NCI-H146 treated with DMSO at 0.1 percent for 48 hours (cell line): ENCODE data around the gene RBBP7.

Source experiments
- DNase-seq: peaks from one replicate; lab custom pipeline; 2025; ENCODE audit not compliant: unreplicated experiment; lab: John Stamatoyannopoulos, UW

Gene RBBP7

DNA sequence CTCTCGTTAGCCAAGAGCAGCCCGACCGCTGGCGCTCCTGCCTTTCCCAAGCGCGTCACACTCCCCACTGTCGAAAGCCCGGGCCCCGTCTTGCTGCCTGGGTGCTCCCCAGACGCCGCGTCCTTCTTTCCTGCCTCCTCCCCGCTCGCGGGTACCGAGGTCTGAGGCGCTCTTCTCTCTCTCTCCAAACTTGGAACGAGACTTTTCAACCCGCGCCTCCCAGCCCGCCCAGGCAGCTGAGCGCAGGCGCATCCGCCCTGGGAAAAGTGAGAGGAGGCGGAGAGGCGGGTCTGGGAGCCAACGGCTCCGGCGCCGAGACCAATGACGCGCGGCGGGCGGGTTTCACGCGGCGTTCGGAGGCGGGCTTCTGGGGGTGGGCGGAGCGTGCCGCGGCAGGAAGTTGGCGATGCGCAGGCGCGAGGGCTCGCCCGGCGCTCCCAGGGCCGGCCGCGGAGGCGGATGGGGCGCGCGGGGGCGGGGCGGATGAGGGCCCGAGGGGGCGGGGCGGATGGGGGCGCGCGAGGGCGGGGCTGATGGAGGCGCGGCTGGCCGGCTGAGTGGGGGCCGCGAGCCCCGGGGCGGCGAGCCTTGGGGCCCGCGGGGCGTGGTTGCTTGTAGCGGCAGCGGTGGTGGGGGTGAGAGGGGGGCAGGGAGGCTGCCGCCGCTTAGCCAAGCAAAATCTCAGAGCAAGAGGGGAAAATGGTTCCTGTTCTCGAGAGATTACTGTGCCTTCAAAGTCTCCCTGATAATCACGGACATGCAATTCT is at the start of gene RBBP7:
RBBP7 (minus strand) TSS at position 268 of the 767 bp plus-strand sequence. CDS start 309 bp downstream, outside the sequence.
- DNase-seq, result peak; percentile 77

DNA sequence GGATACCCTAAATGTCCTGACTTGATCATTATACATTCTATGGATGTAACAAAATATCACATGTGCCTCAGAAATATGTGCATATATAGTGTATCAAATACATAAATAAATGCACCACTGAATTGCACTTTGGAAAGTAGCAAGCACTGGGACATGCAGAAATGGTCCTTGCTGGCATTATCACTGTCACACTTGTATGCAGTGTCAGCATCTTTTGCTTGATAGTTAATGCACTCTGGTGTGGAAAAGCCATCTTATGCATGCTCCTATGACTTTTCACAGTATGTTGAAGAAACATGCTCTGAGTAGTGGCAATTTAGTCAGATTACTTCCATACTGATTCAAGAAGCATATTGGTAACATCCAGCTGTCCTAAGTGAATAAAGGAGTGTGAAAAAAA is 48.8 kb upstream of the RBBP7 start:
- DNase-seq, result no peak

DNA sequence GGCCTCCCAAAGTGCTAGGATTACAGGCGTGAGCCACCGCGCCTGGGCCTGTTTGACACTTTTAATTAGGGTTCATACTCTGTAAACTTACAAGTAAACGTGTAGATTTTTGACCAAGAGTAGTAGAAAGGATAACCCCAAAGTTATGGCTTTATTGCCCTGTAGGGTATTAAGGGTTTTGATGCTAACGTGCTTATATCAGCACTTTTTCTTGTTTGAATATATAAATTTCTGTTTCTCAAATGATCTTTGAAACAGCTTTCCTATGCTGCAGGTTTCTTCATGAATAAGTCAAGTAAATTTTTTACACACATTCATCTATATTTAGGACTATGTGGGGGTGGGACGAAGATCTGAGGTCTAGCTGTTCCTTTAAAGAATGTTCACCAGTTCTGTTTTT is 47.0 kb upstream of the RBBP7 start:
- DNase-seq, result no peak

DNA sequence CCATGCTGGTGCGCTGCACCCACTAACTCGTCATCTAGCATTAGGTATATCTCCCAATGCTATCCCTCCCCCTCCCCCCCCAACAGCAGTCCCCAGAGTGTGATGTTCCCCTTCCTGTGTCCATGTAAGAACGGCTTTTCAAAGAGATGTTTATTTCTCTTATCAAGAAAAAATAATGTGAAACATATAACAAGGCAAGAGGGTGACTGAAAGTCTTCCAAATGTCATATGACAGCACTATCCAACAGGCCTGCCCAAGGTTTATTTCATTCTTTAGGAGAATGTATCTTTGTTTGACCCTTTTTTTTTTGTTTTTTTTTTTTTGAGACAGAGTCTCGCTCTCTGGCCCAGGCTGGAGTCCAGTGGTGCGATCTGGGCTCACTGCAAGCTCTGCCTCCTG is 46.4 kb upstream of the RBBP7 start:
- DNase-seq, result no peak

DNA sequence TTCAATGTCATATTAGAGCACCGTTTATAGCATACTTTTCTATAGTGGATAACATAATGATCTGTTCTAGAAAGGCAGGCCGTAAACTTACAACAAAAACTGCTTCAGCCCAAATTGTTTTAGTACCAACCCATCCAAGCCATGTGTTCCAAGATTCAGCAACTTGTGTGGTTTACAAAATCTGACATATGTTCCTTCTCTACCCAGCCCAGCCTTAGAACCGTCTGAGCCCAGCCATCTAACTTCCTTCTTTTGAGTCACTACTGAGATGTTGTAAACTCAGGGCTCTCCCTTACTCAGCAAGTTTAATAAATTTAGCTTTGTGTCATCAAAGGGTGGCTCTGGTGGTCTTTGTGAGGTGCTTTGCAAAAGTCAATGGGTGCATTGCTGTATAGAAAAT is 43.9 kb upstream of the RBBP7 start:
- DNase-seq, result no peak

DNA sequence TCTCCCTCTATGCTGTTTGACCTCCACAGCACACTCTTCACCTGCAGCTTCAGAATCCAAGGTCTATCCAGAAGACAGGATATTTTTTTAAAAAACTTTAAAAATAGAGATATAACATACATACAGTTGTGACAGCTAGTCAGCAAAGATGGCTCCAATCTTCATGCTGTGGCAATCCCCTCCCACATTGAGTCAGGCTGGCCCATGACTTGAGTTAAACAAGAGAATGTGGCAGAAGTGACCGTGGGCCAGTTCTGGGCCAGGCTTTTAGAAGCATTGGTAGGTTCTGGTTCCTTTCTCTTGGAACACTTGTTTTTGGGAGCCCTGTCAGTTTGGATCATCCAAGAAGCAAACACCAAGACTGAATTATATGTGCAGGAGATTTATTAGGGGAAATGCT is 40.2 kb upstream of the RBBP7 start:
- no peak for DNase-seq

DNA sequence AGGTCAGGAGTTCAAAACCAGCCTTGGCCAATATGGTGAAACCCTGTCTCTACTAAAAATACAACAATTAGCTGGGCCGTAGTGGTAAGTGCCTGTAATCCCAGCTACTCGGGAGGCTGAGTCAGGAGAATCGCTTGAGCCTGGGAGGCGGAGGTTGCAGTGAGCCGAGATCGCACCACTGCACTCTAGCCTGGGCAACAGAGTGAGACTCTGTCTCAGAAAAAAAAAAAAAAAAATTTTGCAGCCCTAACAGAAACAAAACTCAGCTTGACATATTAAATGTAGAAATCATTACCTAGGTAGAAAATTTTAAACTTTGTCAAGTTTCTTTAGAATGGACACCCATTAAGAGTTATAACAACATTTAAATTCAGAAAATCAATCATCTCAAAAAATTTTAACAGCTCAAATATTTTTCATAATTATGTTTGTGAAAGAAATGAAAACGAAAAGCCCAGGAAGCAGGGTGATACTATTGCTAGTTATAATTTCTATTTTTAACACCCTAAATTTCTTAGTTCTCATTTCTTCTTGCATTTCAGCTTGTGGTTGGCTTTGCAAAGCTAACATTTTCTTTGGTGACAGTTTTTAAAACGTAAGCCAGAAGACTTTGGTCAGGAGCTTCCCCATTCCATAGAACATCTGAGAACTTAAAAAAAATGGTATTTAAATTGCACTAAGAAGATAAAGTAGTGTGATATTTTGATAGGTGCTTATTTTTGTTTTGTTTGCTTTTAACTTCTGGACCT is 33.3 kb upstream of the RBBP7 start:
- DNase-seq, result no peak

DNA sequence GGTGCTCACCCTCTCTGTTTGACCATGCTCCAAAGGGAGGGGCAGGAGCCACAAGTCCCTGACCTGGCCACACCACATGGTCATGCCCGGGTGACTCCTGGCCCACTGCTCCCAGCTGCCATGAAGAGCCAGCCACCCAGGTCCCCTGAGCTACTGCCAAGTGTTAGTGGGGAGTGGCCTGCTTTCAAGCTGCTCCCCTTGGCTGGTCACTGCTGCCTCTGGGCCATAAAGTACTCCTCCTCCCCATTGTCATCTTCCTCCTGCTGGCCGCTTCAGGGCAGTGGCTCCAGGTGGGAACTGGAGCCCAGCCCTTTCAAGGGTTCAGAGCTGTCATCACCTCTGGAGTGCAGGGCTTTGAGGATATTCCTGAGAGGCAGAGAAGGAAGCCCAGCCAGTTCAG is 27.3 kb upstream of the RBBP7 start:
- no peak for DNase-seq

DNA sequence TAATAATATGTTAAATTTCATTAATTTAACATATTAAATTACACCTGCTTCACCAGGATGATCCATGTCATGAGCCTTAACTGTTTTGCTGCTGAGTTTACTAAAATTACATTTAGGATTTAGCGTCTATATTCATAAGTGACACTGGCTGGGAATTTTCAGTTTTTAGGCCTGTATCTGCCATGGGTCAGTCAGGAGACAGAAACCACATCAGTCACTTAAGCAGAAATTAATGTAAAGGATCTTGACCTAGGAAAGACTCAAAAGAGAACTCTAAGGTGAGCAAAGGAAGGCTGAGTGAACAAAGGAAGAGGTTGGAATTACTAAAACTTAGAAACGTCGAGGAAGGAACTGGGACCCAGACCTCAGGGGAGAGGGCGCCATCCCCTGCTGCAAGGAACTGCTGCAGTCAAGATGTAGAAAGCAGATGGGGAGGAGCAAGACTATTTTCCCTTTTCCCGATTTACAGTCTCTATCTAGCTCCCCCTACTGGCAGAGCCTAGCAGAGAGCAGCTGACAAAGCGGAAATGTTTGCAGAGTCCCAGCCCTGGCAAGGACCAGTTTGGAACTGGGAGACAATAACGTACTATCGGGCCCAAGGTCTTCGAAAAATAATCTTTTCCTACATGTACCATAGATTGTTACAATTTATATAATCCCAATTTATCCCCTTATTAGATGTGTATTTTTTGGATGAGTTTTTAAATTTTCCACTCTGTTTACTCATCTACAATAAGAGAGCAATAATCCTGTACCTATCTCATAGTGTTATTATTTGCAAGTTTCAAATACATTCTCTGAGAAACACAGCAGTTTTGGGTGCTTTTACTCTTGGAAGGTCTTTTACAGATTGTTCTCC is 22.6 kb upstream of the RBBP7 start:
- DNase-seq, result peak; percentile 62

DNA sequence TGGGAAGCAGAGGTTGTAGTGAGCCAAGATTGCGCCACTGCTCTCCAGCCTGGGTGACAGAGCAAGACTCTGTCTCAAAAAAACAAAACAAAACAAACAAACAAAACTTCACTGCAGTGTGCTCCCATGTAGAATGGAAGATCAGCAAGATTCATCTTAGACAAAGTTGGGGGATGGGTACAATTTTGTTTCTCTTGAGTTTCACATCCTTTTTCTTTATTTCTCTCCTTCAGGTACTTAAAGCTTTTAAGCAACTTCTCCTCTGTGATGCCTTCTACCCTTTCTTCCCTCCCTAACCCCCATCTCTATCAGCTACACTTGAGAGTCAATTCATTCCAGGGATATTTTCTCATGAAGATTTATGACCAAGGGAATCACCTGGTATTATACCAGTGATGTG is 15.5 kb upstream of the RBBP7 start:
- DNase-seq, result no peak

DNA sequence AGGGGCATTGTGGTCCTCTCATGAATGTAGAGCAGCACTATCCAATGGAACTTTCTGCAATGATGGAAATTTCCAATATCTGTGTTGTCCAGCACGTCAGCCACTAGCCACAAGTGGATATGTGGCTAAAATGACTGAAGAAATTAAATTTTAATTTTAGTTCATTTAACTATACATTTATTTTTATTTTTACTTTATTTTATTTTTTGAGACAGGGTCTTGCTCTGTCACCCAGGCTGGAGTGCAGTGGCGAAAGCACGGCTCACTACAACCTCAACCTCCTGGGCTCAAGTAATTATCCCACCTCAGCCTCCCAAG is 13.3 kb upstream of the RBBP7 start:
- DNase-seq, result no peak

DNA sequence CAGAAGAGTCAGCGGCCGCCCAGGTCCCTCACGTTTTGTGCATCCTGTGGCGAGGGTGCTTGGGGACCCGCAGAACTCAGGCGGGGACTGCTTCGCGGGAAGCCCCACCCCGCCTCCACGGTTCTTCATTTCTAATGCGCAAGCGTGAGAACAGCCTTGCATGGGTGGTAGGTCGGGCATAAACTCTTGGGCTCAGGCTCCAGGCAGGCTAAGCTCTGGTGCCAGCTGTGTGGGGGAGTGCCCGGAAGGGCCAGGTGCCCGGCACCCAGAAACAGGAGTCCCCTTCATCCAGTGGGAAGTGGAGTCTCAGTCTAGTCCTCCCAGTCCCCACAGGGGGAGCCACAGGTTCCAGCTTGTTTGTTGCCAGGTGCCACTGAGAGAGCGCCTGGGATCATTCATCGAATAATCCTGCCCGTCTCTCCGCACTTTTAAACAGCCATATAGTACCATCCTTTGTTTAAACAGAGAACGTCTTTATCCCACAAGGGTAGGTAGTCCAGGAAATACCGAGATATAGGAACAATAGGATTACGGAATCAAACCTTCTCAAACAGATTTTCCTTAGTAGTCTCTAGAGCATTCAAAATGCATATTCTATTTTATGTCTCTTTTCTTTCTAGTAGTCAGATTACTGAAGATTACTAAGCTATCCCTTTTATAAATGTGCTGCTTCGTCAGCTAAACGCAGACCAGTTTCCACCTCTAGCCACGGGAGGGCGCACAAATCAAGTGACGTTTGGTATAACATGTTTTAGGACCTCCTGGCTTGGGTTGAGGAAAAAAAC is 12.7 kb upstream of the RBBP7 start:
- DNase-seq, result peak; percentile 60

DNA sequence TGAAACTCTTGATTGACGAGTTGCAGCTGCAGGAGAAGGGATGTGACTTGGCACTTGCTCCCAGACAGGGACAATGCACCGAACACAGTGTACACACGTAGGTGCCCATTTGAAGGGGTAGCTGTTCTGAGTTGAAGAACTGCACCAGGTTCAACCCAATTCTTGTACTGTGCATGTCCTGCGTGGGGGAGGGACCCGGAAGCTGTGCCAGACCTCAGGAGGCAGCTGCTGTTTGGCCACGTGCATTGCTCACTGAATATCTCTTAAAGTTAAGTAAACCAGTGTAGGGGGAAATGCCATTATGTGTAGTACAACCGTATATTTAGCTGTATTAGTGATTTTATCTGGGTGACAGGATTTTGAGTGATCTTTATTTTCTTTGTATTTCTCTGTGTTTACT is 12.0 kb upstream of the RBBP7 start:
- peak; percentile 8 for DNase-seq

DNA sequence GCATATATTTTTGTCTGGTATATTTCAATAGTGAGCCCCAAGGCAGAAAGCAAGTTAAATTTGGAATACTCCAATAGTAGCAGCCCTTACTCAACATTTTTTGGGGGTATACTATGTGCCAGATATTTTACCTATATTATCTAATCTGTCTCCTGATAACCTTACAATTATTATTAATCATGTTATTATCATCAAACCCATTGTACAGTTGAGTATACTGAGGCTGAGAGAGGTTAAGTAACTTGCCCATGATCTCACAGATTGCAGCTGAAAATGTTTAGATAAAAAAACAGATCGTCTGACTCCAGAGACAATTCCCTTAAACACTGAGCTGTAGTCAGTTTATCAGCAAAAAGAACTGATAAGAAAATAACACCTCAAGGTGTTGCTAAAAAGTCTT is 6.5 kb upstream of the RBBP7 start:
- no peak for DNase-seq

DNA sequence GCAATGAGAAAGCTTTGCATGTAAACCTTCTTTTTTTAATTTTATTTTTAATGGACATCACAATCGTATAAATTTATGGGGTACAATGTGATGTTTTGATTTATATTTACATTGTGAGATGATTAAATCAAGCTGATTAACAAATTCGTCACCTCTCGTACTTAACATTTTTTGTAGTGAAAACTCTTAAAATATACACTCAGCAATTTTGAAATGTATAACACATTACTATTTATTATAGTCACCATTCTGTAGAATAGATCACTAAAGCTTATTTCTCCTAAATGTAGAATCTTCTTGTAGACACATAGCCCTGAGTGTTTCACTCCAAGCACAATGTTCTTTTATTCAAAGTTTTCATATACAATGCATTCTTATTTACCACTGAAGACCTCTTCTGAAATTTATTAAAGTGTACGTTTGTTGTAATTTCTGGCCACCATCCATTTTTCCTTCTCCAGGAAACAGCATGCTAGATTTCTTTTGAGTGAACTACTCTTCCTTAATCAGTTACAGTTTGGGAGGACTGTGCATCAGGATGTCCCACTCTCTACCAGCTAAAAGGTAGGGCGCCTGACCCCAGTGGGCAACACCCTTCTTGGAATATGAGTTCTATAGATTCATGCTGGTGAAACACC is 4.4 kb upstream of the RBBP7 start:
- DNase-seq, result no peak

DNA sequence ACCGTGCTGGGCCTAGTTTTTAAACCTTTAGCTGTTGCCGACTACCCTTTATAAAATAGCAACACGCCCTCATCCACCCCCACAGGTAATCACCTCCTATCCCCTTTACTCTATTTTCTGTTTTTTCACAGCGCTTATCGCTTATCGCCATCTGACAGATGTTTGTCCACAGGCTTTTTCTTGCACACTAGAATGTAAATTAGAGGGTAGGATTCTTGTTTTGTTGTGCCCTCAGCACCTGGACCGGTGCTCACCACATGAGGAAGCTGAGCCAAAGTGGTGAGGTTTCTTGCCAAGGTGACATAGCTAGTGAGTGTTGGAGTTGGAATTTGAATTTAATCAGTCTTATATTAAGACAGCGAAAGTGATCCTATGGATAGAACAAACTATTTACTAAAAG is 2.9 kb upstream of the RBBP7 start:
- DNase-seq, result no peak

DNA sequence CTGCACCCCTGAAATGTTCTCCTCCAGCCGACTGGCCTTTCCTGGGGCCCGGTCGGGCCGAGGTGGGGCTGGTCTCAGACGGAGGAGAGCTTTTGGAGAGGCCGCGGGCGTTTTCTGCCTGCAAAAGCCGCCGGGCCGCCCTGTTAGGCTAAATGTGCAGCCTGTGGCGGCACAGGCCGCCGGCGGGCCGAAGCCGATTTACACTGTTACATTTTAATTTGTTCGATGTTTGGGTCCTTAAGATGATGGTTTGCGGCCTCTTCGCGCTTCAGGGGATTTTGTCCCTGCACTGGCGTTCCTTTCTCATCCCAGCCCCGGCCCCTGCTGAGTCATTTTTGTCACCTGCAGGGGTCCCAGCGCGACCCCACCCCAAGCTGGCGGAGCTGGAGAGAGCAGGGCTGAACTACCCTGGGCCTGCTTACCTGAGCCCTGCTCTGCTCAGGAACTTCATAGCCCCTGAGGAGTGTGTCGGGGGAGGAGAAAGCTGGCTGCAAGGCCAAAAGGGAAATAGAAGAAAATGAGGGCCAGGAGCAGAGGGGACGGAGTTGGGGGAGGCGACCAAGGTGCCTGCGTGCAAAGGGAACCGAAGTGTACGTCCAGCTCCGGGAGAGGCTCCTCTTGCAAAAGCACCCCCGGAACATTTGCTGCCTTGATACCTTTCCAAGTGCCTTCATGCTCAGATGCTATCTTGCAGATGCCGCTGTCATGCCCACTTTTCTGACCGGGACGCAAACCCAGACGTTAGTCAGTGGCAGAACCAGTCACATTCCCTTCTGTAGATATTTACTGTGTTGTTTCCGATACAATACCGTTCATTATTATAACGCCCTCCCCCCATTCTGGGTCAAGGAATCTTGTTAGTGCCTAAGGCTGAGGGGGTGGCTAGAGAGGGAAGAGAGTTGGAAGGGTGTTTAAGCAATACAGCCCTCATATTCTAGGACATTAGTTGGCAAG is 977 bp upstream of the RBBP7 start:
- DNase-seq, result peak; percentile 35

DNA sequence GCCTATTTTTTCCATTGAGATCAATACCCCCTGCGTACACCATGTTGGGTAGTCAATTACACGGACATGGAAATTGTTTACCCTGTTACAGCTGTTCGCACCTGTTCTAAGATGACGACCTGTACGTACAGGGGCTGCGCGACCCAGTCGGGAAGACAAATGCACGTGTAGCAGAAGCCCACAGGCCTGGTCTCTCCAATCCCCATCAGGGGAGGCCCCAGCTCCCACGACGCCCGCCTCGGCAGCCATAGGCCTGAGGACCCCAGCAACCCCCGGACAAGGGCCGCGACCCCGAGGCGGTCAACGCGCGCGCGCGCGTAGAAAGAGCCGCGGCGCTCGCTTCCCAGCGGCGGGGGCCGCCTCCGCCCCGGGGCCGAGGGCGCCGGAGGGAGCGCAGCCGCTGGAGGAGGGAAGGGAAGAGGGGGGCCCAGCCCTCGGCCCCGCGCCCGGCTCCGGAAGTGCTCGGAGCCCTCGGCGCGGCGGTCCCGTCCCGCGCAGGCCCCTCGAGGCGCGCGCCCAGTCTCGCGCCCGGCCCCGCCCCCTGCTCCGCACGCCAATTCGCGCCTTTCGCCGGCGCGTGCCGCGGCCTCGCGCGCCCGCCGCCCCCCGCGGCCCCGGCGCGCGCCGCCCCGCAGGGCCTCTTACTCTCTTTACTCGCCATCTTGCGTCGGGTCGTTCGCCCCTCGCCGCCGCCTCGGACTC is 618 bp downstream of the RBBP7 start:
- peak; percentile 40 for DNase-seq

DNA sequence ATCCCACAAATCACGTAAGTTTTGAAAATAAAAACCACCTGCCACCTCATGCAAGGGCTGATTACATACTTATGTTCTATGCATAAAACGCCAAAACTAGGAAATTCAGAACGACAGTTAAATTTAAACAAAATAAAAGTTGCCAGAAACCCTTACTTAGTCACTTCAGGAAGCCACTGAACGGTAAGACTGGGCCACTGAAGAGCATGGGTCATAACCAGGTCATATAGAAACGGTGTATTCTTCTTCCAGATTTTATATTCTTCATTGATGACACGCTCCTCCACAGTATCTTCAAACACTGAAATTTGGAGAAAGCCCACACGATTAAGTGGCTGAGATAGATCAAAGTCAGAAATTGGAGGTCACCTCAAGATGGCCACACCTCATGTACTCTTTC is 1.2 kb downstream of the RBBP7 start:
- no peak for DNase-seq
